GM12891 (cell line): ENCODE measurements around the gene TRAM2.

Experiments
- DNase-seq: peaks from one replicate; pipeline ENCODE4 v3.0.0; 2011; ENCODE audit warnings: low spot score; ENCODE audit not compliant: insufficient read length
- FAIRE-seq: peaks from 2 replicates; lab custom pipeline; 2011; peaks lifted over from hg19 to GRCh38; lab: Jason Lieb, UNC
- PAX5 ChIP-seq: IDR thresholded peaks from 2 replicates; pipeline ENCODE4 v1.6.1; 2011; ENCODE audit warnings: low read length, moderate library complexity, mild to moderate bottlenecking; ENCODE audit not compliant: insufficient read depth, severe bottlenecking
- POLR2A ChIP-seq: IDR thresholded peaks from 2 replicates; pipeline ENCODE4 v1.6.1; 2011; ENCODE audit warnings: low read depth, low read length, control low read depth
- POLR2AphosphoS5 ChIP-seq: IDR thresholded peaks from 2 replicates; pipeline ENCODE4 v1.6.1; 2011; ENCODE audit warnings: low read depth, low read length, control low read depth
- POU2F2 ChIP-seq: IDR thresholded peaks from 2 replicates; pipeline ENCODE4 v1.6.1; 2011; ENCODE audit warnings: low read depth, mild to moderate bottlenecking, control low read depth, low read length, moderate library complexity
- SPI1 ChIP-seq: IDR thresholded peaks from 2 replicates; pipeline ENCODE4 v1.6.1; 2011; ENCODE audit warnings: low read depth, low read length, control low read depth
- TAF1 ChIP-seq: IDR thresholded peaks from 2 replicates; pipeline ENCODE4 v1.6.1; 2011; ENCODE audit warnings: low read depth, low read length, control low read depth

Gene TRAM2

GRCh38 chr6:52550014-52550575 is 26.8 kb downstream of the TRAM2 start:
- DNase-seq, result no peak
- TF ChIP-seq TAF1 (no peak), SPI1 (no peak), PAX5 (no peak), POU2F2 (no peak)
- no peak for FAIRE-seq

GRCh38 chr6:52549428-52549827 is 27.4 kb downstream of the TRAM2 start:
- TF ChIP-seq TAF1 (no peak), PAX5 (no peak), POLR2A (no peak), SPI1 (no peak), POU2F2 (no peak), POLR2AphosphoS5 (no peak)
- DNase-seq, result no peak
- no peak for FAIRE-seq

GRCh38 chr6:52548999-52549398 is 27.9 kb downstream of the TRAM2 start:
- DNase-seq, result no peak
- no peak for FAIRE-seq
- no peak for TF ChIP-seq SPI1
- no peak for TF ChIP-seq PAX5
- TF ChIP-seq TAF1, result no peak
- TF ChIP-seq POLR2A, result no peak
- TF ChIP-seq POLR2AphosphoS5, result no peak
- TF ChIP-seq POU2F2, result no peak

- FAIRE-seq (no peak), DNase-seq (no peak)
- TF ChIP-seq TAF1 (no peak), SPI1 (0 out of 2 replicates have a peak, but pooled peaks have one; percentile 27), POU2F2 (no peak), POLR2A (no peak), PAX5 (no peak), POLR2AphosphoS5 (no peak)
Measured at GRCh38 chr6:52548353-52548713, 28.5 kb downstream of the TRAM2 start.

- no peak for DNase-seq
- no peak for FAIRE-seq
- no peak for TF ChIP-seq POU2F2
- TF ChIP-seq POLR2A, result no peak
- TF ChIP-seq SPI1, result no peak
- no peak for TF ChIP-seq PAX5
Measured at GRCh38 chr6:52547647-52548352, 29.1 kb downstream of the TRAM2 start.

- DNase-seq (no peak), FAIRE-seq (no peak)
- TF ChIP-seq PAX5, result peak; percentile 53
- TF ChIP-seq POLR2A, result no peak
Measured at GRCh38 chr6:52546678-52547077, 30.2 kb downstream of the TRAM2 start.

- FAIRE-seq, result peak; percentile 68
- DNase-seq, result no peak
Measured at GRCh38 chr6:52546192-52546591, 30.7 kb downstream of the TRAM2 start.

GRCh38 chr6:52545406-52546119 is 31.3 kb downstream of the TRAM2 start:
- DNase-seq, result no peak

More at GRCh38 chr6:52546192-52546591, 30.7 kb downstream of the TRAM2 start:
- TF ChIP-seq TAF1 (0 out of 2 replicates have a peak, but pooled peaks have one; percentile 7), PAX5 (no peak)

GRCh38 chr6:52544602-52545405 is 32.1 kb downstream of the TRAM2 start:
- no peak for DNase-seq
- TF ChIP-seq POU2F2 (no peak), TAF1 (no peak), SPI1 (no peak), PAX5 (no peak), POLR2AphosphoS5 (no peak), POLR2A (no peak)
- no peak for FAIRE-seq

More at GRCh38 chr6:52545406-52546119, 31.3 kb downstream of the TRAM2 start:
- no peak for TF ChIP-seq PAX5
- no peak for TF ChIP-seq TAF1
- no peak for TF ChIP-seq POLR2A
- TF ChIP-seq POLR2AphosphoS5, result no peak
- no peak for TF ChIP-seq POU2F2
- no peak for TF ChIP-seq SPI1
- no peak for FAIRE-seq
